Measurements from ENCODE around the gene RNF220.
"Not testable (repeated sequence)": the region's sequence is repeated elsewhere in the genome, so short reads cannot be mapped to it uniquely, and the experiment has no call there.

Gene RNF220

DNA sequence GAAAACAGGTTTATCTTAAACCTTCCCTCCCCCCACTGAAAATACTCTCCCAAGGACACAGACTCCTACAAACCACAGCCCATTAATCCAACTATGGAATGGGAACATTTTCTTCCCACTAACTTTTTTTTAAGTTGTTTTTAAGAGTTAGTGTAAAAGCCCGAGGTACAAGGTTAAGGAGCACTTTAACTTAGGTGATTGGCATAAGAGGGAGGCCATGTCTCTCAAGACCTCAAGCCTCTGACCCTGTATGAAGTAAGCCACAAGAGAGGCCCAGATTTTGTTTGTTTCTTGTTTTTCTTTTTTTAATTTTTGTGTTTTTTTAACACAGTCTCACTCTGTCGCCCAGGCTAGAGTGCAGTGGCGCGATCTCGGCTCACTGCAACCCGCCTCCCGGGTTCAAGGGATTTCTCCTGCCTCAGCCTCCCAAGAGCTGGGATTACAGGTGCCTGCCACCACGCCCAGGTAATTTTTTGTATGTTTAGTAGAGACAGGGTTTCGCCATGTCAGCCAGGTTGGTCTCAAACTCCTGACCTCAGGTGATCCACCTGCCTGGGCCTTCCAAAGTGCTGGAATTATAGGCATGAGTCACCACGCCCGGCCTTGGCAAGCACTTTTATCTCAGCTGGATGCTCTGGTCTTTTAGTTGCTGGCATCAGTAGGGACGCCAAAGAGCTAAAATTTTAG, 283.8 kb downstream of the RNF220 start:
- DNase-seq (ENCODE audit: low read depth in 1 of 2, low spot score in 1 of 2), result no peak
- no peak for TF ChIP-seq JUND (IDR thresholded peaks at IDR 0.05; ENCODE audit: low read depth)
- in situ Hi-C loops (cut with HindIII; ENCODE audit: low pct_unique_long_range_greater_than_20kb, low sequenced_read_pairs), result no loop called here

DNA sequence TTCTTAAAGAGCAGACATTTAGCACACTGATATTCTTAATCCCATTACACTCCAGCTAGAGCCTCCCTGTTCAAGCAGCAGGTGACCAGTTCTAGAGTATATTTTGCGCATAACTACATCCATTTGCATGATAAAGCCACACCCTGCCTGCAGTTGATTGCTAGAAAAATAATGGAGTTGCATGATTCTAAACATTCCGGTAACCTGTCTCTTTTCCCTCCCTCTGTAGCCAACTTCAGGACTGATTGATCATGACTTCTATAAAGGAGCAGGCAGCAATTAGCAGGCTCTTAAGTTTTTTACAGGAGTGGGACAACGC, 284.4 kb downstream of the RNF220 start:
- no peak for TF ChIP-seq JUND (IDR thresholded peaks at IDR 0.05; ENCODE audit: low read depth)
- in situ Hi-C loops (cut with HindIII; ENCODE audit: low pct_unique_long_range_greater_than_20kb, low sequenced_read_pairs), result no loop called here
- no peak for DNase-seq (ENCODE audit: low read depth in 1 of 2, low spot score in 1 of 2)

GRCh38 chr1:44693159-44693558, 288.1 kb downstream of the RNF220 start:
- no peak for DNase-seq (ENCODE audit: low read depth in 1 of 2, low spot score in 1 of 2)
- no peak for TF ChIP-seq JUND (IDR thresholded peaks at IDR 0.05; ENCODE audit: low read depth)
- in situ Hi-C loops (cut with HindIII; ENCODE audit: low pct_unique_long_range_greater_than_20kb, low sequenced_read_pairs), result no loop called here

- DNase-seq (ENCODE audit: low read depth in 1 of 2, low spot score in 1 of 2), result no peak
- in situ Hi-C loops (cut with HindIII; ENCODE audit: low pct_unique_long_range_greater_than_20kb, low sequenced_read_pairs), result no loop called here
- TF ChIP-seq JUND (IDR thresholded peaks at IDR 0.05; ENCODE audit: low read depth), result no peak
These were observed 288.8 kb downstream of the RNF220 start for GRCh38 chr1:44693900-44694299.

DNA sequence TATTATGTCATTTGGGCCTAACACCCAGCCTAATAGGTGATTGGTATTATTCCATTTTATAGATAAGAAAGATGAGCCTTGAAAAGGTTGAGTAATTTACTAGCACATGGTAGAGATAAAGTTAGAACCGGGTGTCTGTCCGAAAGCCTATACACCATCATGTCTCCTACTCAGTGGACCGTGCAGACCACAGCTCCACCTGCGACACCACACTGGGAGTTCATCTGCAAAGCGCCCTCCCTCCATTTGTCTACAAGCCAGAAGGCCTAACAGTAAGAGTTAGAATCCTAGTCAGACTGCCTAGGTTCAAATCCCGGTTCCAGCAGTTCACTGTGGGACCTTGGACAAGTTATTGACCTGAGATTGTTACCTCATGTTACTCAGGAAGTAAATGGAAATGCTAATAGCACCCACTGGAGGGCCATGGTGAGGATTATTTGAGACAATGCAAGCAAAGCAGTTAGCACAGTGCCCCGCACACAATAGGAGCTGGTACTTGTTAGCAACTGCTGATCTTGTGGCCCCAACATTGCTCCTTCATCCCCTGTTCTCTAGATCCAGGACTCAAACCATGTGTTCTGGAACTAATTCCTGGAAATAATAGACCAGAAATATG, 289.9 kb downstream of the RNF220 start:
- no peak for DNase-seq (ENCODE audit: low read depth in 1 of 2, low spot score in 1 of 2)
- in situ Hi-C loops (cut with HindIII; ENCODE audit: low pct_unique_long_range_greater_than_20kb, low sequenced_read_pairs), result no loop called here
- no peak for TF ChIP-seq JUND (IDR thresholded peaks at IDR 0.05; ENCODE audit: low read depth)

DNA sequence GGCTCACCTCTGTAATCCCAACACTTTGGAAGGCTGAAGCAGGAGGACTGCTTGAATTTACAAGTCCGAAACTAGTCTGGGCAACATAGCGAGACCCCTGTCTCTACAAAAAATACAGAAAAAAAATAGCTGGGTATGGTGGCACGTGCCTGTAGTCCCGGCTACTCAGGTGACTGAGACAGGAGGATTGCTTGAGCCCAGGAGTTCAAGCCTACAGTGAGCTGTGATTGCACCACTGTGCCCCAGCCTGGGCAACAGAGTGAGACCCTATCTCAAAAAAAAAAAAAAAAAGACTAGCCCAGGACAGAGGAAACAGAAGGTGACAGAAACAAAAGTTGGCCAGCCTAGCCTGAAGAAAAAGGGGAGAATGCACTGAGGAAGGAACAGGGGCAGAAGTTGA, 290.6 kb downstream of the RNF220 start:
- no peak for DNase-seq (ENCODE audit: low read depth in 1 of 2, low spot score in 1 of 2)
- no peak for TF ChIP-seq JUND (IDR thresholded peaks at IDR 0.05; ENCODE audit: low read depth)
- in situ Hi-C loops (cut with HindIII; ENCODE audit: low pct_unique_long_range_greater_than_20kb, low sequenced_read_pairs), result no loop called here

DNA sequence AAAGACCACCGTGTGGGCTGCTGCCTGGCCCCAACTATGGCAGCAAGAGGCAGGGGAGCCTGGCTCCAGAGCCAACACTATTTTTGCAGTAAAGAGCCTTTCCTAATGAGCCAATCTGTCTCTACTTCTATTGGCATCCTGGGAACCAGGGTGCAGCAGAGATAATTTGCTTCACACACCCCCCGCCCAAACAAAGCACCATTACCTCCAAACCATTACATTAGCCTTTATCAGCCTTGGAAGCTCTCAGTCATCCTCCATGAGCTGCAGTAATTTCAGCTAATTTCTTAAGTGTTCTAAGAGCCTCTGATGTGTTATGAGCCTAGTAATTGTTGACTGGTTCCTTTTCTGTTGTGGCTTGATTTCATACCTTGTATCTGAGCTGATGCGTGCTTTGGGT, 291.0 kb downstream of the RNF220 start:
- TF ChIP-seq JUND (IDR thresholded peaks at IDR 0.05; ENCODE audit: low read depth), result no peak
- no peak for DNase-seq (ENCODE audit: low read depth in 1 of 2, low spot score in 1 of 2)
- in situ Hi-C loops (cut with HindIII; ENCODE audit: low pct_unique_long_range_greater_than_20kb, low sequenced_read_pairs), result no loop called here

DNA sequence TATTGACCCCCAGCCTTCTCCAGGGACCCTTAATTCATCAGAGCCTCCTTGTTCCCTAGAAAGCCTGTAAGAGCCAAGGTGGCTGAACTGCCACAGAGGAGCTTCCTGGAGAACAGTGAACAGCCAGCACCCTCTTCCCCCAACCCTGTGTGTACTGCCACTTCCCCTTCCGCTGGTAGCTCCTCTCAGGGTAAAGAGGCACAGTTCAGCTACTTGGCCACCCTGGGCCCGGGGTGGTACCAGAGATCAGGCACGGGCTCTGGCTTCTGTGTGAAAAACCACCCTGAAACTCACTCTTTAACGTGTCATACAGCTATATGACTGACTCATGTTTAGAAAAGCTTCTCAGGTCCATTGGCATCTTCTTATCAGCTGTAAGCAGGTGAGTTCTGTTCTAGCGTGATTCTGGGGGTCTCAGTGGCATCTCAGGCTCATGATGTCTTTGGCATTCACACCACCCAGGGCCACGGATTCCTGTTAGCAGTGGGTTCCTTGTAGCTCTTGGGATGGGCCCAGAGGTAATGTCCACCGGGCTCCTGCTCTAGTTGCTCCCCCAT, 291.8 kb downstream of the RNF220 start:
- no peak for TF ChIP-seq JUND (IDR thresholded peaks at IDR 0.05; ENCODE audit: low read depth)
- DNase-seq (ENCODE audit: low read depth in 1 of 2, low spot score in 1 of 2), result no peak
- in situ Hi-C loops (cut with HindIII; ENCODE audit: low pct_unique_long_range_greater_than_20kb, low sequenced_read_pairs), result no loop called here

DNA sequence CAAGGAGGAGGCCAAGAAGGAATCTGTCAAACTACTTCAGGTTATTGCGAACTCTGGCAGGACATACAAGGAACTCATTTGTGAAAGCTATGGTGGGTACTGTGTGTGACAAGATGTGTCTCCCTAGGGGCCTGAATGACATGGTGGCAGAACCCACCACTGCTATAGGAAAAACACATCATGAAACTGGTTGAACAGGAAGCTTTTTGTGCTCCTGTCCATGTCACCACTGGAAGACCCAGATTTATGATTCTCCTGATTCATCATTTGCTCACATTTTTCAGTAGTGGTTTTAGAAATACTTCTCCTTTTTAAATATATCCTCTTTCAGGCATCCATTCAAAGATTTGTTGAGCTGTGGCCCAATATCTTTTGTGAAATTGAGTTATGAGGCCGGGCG, 293.1 kb downstream of the RNF220 start:
- TF ChIP-seq JUND (IDR thresholded peaks at IDR 0.05; ENCODE audit: low read depth), result no peak
- in situ Hi-C loops (cut with HindIII; ENCODE audit: low pct_unique_long_range_greater_than_20kb, low sequenced_read_pairs), result no loop called here
- DNase-seq (ENCODE audit: low read depth in 1 of 2, low spot score in 1 of 2), result no peak

GRCh38 chr1:44699375-44699774, 294.3 kb downstream of the RNF220 start:
- in situ Hi-C loops (cut with HindIII; ENCODE audit: low pct_unique_long_range_greater_than_20kb, low sequenced_read_pairs); DNase-seq (ENCODE audit: low read depth in 1 of 2, low spot score in 1 of 2): not testable (repeated sequence)

DNA sequence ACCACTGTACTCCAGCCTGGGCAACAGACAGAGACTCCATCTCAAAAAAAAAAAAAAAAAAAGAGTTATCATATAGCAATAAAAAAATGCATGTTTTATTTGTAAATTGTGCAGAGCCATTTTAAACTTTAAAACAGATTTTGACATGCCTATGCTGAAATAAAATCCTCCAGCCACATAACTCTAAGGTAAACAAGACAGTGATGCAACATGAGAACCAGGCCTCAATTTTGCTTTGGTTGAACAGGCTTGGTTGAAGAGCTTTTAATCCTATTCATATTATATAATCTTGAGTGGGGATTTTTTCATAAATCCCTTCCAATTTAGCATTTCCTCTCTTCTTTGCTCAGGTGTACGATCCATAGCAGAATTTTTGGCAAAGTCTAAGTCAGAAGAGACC, 295.5 kb downstream of the RNF220 start:
- no peak for TF ChIP-seq JUND (IDR thresholded peaks at IDR 0.05; ENCODE audit: low read depth)
- DNase-seq (ENCODE audit: low read depth in 1 of 2, low spot score in 1 of 2), result no peak
- in situ Hi-C loops (cut with HindIII; ENCODE audit: low pct_unique_long_range_greater_than_20kb, low sequenced_read_pairs), result no loop called here

DNA sequence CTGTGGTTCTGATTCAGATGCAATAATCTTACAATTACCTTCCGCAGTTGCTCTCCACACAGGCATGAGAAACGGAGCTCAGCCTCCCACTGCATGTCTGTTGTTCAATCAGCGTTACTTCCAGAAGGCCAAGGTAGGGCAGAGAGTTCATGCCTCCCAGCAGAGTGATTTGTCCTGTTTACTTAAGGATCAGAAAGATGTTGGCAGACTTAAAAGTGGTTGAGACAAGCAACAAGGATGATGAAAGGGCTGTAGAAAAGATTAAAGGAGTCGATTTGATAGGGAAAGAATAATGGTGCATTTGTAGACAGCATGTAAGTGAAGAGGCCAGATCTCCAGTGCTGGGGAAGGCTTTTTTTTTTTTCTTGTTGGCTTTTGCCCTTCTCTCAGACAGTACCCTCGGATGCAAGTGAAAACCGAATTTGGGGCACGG, 296.1 kb downstream of the RNF220 start:
- in situ Hi-C loops (cut with HindIII; ENCODE audit: low pct_unique_long_range_greater_than_20kb, low sequenced_read_pairs), result no loop called here
- no peak for TF ChIP-seq JUND (IDR thresholded peaks at IDR 0.05; ENCODE audit: low read depth)
- no peak for DNase-seq (ENCODE audit: low read depth in 1 of 2, low spot score in 1 of 2)

All from T47D (cell line).